Bronchial epithelial cell (primary cell): Measurements from ENCODE around the gene LEP. TPM values are rescaled to one million over a fixed set of nuclear protein-coding genes. Genes with fewer than 3 reads are reported as not detected.
"Not testable (repeated sequence)": the region's sequence is repeated elsewhere in the genome, so short reads cannot be mapped to it uniquely, and the experiment has no call there.

Source experiments
- DNase-seq: peaks from one replicate; pipeline ENCODE4 v3.0.0-alpha.2; 2010; ENCODE audit warnings: low read depth
- FAIRE-seq: peaks from 2 replicates; lab custom pipeline; 2011; peaks lifted over from hg19 to GRCh38; lab: Jason Lieb, UNC
- H3K27me3 ChIP-seq: 2 replicates; pipeline ENCODE4 v1.5.1; 2011; ENCODE audit warnings: low read length; ENCODE audit not compliant: control insufficient read depth, insufficient read depth
- H3K36me3 ChIP-seq: 2 replicates; pipeline ENCODE4 v1.5.1; 2011; ENCODE audit warnings: low read length; ENCODE audit not compliant: control insufficient read depth, insufficient read depth
- H3K4me3 ChIP-seq: 2 replicates; pipeline ENCODE4 v1.5.1; 2011; ENCODE audit warnings: mild to moderate bottlenecking, low read depth, low read length, control low read depth
- CTCF ChIP-seq: IDR thresholded peaks from 2 replicates; pipeline ENCODE4 v1.5.1; 2011; ENCODE audit warnings: mild to moderate bottlenecking, moderate library complexity, low read length, control low read depth, inconsistent platforms; ENCODE audit not compliant: insufficient read depth, severe bottlenecking
- total RNA-seq: library from RNA; depleted of rRNA; stranded (reverse); fragments of >200 nt; gene quantifications from 2 replicates; pipeline ENCODE4 v1.2.1, GENCODE V29; 2014

The LEP gene
- total RNA-seq, 1 donor from 2014 or later: under 0.01 TPM

GRCh38 chr7:128278366-128278765 is 37.3 kb downstream of the LEP start:
- no peaks in the 10 kb centered on the region for H3K36me3 ChIP-seq
- no peak for DNase-seq
- TF ChIP-seq CTCF: no peak
- no peak overlapping the region for H3K4me3 ChIP-seq
- H3K27me3 ChIP-seq: no peaks in the 10 kb centered on the region
- no peak for FAIRE-seq

- Histone ChIP-seq H3K27me3 (no peaks in the 10 kb centered on the region), H3K36me3 (no peaks in the 10 kb centered on the region), H3K4me3 (no peak overlapping the region)
- no peak for TF ChIP-seq CTCF
- no peak for FAIRE-seq
- DNase-seq: no peak
These were observed 38.1 kb downstream of the LEP start for GRCh38 chr7:128279124-128279713.

GRCh38 chr7:128280451-128280850 is 39.4 kb downstream of the LEP start:
- not testable (repeated sequence) for H3K27me3 ChIP-seq, H3K4me3 ChIP-seq, FAIRE-seq, H3K36me3 ChIP-seq, DNase-seq

GRCh38 chr7:128281605-128282380 is 40.7 kb downstream of the LEP start:
- no peaks in the 10 kb centered on the region for H3K27me3 ChIP-seq

GRCh38 chr7:128284102-128284501 is 43.0 kb downstream of the LEP start:
- no peak for TF ChIP-seq CTCF
- FAIRE-seq (no peak), DNase-seq (no peak)
- H3K36me3 ChIP-seq: peaks cover 2% of the 10 kb centered on the region
- H3K4me3 ChIP-seq: no peak overlapping the region
- no peaks in the 10 kb centered on the region for H3K27me3 ChIP-seq

More at GRCh38 chr7:128281605-128282380, 40.7 kb downstream of the LEP start:
- Histone ChIP-seq H3K36me3 (peaks cover 2% of the 10 kb centered on the region), H3K4me3 (no peak overlapping the region)
- FAIRE-seq (no peak), DNase-seq (no peak)
- TF ChIP-seq CTCF: no peak

DNA sequence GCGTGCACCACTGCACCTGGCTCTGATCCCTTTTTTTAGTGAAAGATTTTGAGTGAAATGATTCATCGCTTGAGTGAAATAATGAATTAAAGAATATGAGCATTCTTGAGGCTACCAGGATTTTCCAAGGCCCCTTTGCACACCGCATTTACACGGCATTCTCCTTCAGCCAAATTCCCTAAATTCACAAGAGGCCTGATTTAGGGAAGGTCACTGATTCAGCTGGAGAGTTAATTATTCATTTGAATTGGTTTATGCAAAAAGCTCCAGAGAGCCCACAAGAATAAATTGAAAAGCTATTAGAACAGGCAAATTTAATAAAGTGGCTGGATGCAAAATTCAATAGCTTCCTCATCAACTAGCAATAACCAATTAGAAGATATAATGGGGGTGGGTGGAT is 46.5 kb downstream of the LEP start:
- H3K4me3 ChIP-seq: no peak overlapping the region
- FAIRE-seq: no peak
- no peaks in the 10 kb centered on the region for H3K27me3 ChIP-seq
- DNase-seq: no peak
- no peak for TF ChIP-seq CTCF
- peaks cover 2% of the 10 kb centered on the region for H3K36me3 ChIP-seq

DNA sequence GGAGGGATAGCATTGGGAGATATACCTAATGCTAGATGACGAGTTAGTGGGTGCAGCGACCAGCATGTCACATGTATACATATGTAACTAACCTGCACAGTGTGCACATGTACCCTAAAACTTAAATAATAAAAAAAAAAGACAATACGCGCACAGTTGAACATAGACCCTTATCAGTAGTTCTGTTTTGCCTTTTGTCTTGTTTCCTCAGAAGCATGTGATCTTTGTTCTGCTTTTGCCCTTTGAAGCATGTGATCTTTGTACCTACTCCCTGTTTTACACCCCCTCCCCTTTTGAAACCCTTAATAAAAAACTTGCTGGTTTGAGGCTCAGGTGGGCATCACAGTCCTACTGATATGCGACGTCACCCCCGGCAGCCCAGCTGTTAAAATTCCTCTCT is 56.9 kb downstream of the LEP start:
- H3K27me3 ChIP-seq, FAIRE-seq, H3K4me3 ChIP-seq, H3K36me3 ChIP-seq, DNase-seq: not testable (repeated sequence)
